IMR-90 (cell line): ENCODE results near the gene KIAA0319L. TPM values are rescaled to one million over a fixed set of nuclear protein-coding genes. Genes with fewer than 3 reads are reported as not detected.

Source experiments
- ATAC-seq: fragments of 200-7000 bp; cut with Tn5 transposase; 2 replicates; pipeline ENCODE4 v1.9.1; 2020; ENCODE audit warnings: low read depth, mild to moderate bottlenecking, moderate library complexity
- BruUV-seq: library from RNA; stranded (reverse); fragments of 400-500 nt; replicated peaks from 2 replicates; lab custom pipeline; 2021; lab: Mats Ljungman, UMichigan
- CTCF ChIA-PET: fragments of 300-600 bp; formaldehyde crosslinking; extraction: SDS; loops from one replicate; lab custom pipeline; 2021; ENCODE audit warnings: antibody characterized with exemption; lab: Yijun Ruan, JAX
- POLR2A ChIA-PET: fragments of 300-600 bp; sonication (Branson Sonifier 250); formaldehyde crosslinking; loops from one replicate; lab custom pipeline; 2022; ENCODE audit warnings: antibody characterized with exemption; ENCODE audit not compliant: unreplicated experiment; lab: Charles Lee
- DNase-seq: peaks from one replicate; pipeline ENCODE4 v3.0.0; 2013
- H2AFZ ChIP-seq: replicated peaks from 2 replicates; pipeline ENCODE3; 2013; ENCODE audit warnings: low read length, mild to moderate bottlenecking; ENCODE audit not compliant: poor library complexity
- H2AK5ac ChIP-seq: 2 replicates; pipeline ENCODE4 v1.6.1; 2013; ENCODE audit warnings: low read depth, low read length, inconsistent platforms
- H2AK9ac ChIP-seq: replicated peaks from 2 replicates; pipeline ENCODE3; 2013; ENCODE audit warnings: mild to moderate bottlenecking, low read depth, low read length, moderate library complexity; ENCODE audit not compliant: poor library complexity
- H2BK120ac ChIP-seq: 2 replicates; pipeline ENCODE4 v1.6.1; 2013; ENCODE audit warnings: low read depth, low read length, inconsistent platforms
- H2BK15ac ChIP-seq: 3 replicates; pipeline ENCODE4 v1.6.1; 2013; ENCODE audit warnings: low read depth, low read length, inconsistent platforms
- H2BK20ac ChIP-seq: 2 replicates; pipeline ENCODE4 v1.6.1; 2013; ENCODE audit warnings: low read depth, mild to moderate bottlenecking, inconsistent platforms, low read length, moderate library complexity
- H2BK5ac ChIP-seq: 2 replicates; pipeline ENCODE4 v1.6.1; 2013; ENCODE audit warnings: mild to moderate bottlenecking, low read depth, low read length, inconsistent platforms; ENCODE audit not compliant: poor library complexity, severe bottlenecking
- H3K14ac ChIP-seq: replicated peaks from 2 replicates; pipeline ENCODE4 v1.6.1; 2013; ENCODE audit warnings: low read depth, low read length, inconsistent platforms
- H3K18ac ChIP-seq: 2 replicates; pipeline ENCODE4 v1.6.1; 2013; ENCODE audit warnings: low read depth, low read length, control low read depth
- H3K23ac ChIP-seq: 2 replicates; pipeline ENCODE4 v1.6.1; 2013; ENCODE audit warnings: low read depth, low read length, inconsistent platforms
- H3K27ac ChIP-seq: 2 replicates; pipeline ENCODE4 v1.5.1; 2013; ENCODE audit warnings: mild to moderate bottlenecking, control low read depth, low read length; ENCODE audit not compliant: insufficient read depth
- H3K27me3 ChIP-seq: 2 replicates; pipeline ENCODE4 v1.6.1; 2013; ENCODE audit warnings: low read length; ENCODE audit not compliant: control insufficient read depth, insufficient read depth
- H3K36me3 ChIP-seq: 2 replicates; pipeline ENCODE4 v1.6.1; 2013; ENCODE audit warnings: low read length, mixed read lengths; ENCODE audit not compliant: control insufficient read depth, insufficient read depth
- H3K4ac ChIP-seq: 2 replicates; pipeline ENCODE4 v1.6.1; 2013; ENCODE audit warnings: low read depth, low read length, inconsistent platforms
- H3K4me1 ChIP-seq: 2 replicates; pipeline ENCODE4 v1.6.1; 2013; ENCODE audit warnings: low read length, mixed read lengths; ENCODE audit not compliant: control insufficient read depth, insufficient read depth
- H3K4me2 ChIP-seq: 2 replicates; pipeline ENCODE4 v1.6.1; 2013; ENCODE audit warnings: low read depth, mild to moderate bottlenecking, control low read depth, low read length, moderate library complexity
- H3K4me3 ChIP-seq: 2 replicates; pipeline ENCODE4 v1.5.1; 2013; ENCODE audit warnings: low read depth, mild to moderate bottlenecking, control low read depth, low read length, moderate library complexity; ENCODE audit not compliant: insufficient read depth
- H3K56ac ChIP-seq: 2 replicates; pipeline ENCODE4 v1.6.1; 2013; ENCODE audit warnings: low read length, inconsistent platforms; ENCODE audit not compliant: insufficient read depth; ENCODE audit errors: extremely low read depth
- H3K79me1 ChIP-seq, 2 experiments: 2 replicates each; pipeline ENCODE4 v1.6.1; 2013; ENCODE audit warnings: low read length in 2 of 2, inconsistent platforms in 1 of 2, low read depth in 1 of 2
- H3K9ac ChIP-seq: 2 replicates; pipeline ENCODE4 v1.6.1; 2013; ENCODE audit warnings: low read depth, low read length, control low read depth
- H3K9me1 ChIP-seq: 2 replicates; pipeline ENCODE4 v1.6.1; 2013; ENCODE audit warnings: low read length, inconsistent platforms; ENCODE audit not compliant: insufficient read depth
- H3K9me3 ChIP-seq: 2 replicates; pipeline ENCODE4 v1.6.1; 2013; ENCODE audit warnings: low read length; ENCODE audit not compliant: control insufficient read depth, insufficient read depth
- H4K20me1 ChIP-seq: 2 replicates; pipeline ENCODE4 v1.6.1; 2013; ENCODE audit warnings: low read length, inconsistent platforms; ENCODE audit not compliant: insufficient read depth
- H4K5ac ChIP-seq: 2 replicates; pipeline ENCODE4 v1.6.1; 2013; ENCODE audit warnings: mild to moderate bottlenecking, low read depth, low read length, control low read depth
- H4K8ac ChIP-seq, 2 experiments: 2 replicates each; pipeline ENCODE4 v1.6.1; 2013; ENCODE audit warnings: low read depth in 2 of 2, low read length in 2 of 2, control low read depth in 1 of 2, inconsistent platforms in 1 of 2
- H4K91ac ChIP-seq: 2 replicates; pipeline ENCODE4 v1.6.1; 2013; ENCODE audit warnings: low read depth, low read length, inconsistent platforms; ENCODE audit not compliant: insufficient read depth
- FOS ChIP-seq: fragments of 150-350 bp; IDR thresholded peaks from 2 replicates; pipeline ENCODE4 v1.6.1; 2016; ENCODE audit warnings: low read depth, low read length
- MXI1 ChIP-seq: IDR thresholded peaks from 2 replicates; pipeline ENCODE4 v1.6.1; 2012; ENCODE audit warnings: low read depth, mild to moderate bottlenecking, low read length, moderate library complexity, borderline replicate concordance
- NFE2L2 ChIP-seq: fragments of 150-350 bp; IDR thresholded peaks from 2 replicates; pipeline ENCODE4 v1.6.1; 2016; ENCODE audit warnings: low read depth, mild to moderate bottlenecking, low read length
- RCOR1 ChIP-seq: IDR thresholded peaks from 2 replicates; pipeline ENCODE4 v1.6.1; 2012; ENCODE audit warnings: mild to moderate bottlenecking, low read length, improper control_type of control experiment; ENCODE audit not compliant: insufficient replicate concordance
- WGBS, 2 experiments: methylation state at CpG; one replicate each; pipeline versions ENCODE4 v1.1.5 to v1.1.7; 2013; ENCODE audit warnings: missing lambda C conversion rate in 2 of 2; ENCODE audit not compliant: insufficient read length in 1 of 2; ENCODE audit errors: extremely low coverage in 2 of 2; 5-methylcytosine and 5-hydroxymethylcytosine counted together
- dilution Hi-C: fragments of 300-500 bp; cut with HindIII; formaldehyde crosslinking; loops from one replicate; pipeline ENCODE4 v1.14.3; 2018; ENCODE audit warnings: low sequenced_read_pairs; ENCODE audit not compliant: unreplicated experiment
- in situ Hi-C: fragments of 300-500 bp; cut with MboI; formaldehyde crosslinking; loops from 3 replicates; pipeline ENCODE4 v1.14.3; 2019; ENCODE audit warnings: low sequenced_read_pairs, inconsistent platforms, mixed read lengths
- intact Hi-C: fragments of 100-400 bp; cut with micrococcal nuclease; formaldehyde crosslinking; loops from 2 replicates; pipeline ENCODE4 v1.10.0; 2022
- polyA plus RNA-seq, 3 experiments: library from polyadenylated mRNA; depleted of rRNA; stranded (reverse); fragments of >200 nt; gene quantifications; 2 replicates each; pipeline ENCODE4 v1.2.3, GENCODE V29; 2012; ENCODE audit warnings: low replicate concordance in 1 of 3
- total RNA-seq: library from RNA; depleted of rRNA; stranded (reverse); fragments of >200 nt; gene quantifications from 2 replicates; pipeline ENCODE4 v1.2.3, GENCODE V29; 2012
- TF ChIP-seq, protein P1 (sequence below): conservative IDR thresholded peaks from 2 replicates; pipeline ENCODE4 v1.5.1; 2012; ENCODE audit warnings: mild to moderate bottlenecking, low read depth, low read length, improper control_type of control experiment

Gene KIAA0319L
- total and polyA plus RNA-seq, 2 of the 4 experiments (the other 2 are of a cell fraction): 38.0 to 49.8 TPM

DNA sequence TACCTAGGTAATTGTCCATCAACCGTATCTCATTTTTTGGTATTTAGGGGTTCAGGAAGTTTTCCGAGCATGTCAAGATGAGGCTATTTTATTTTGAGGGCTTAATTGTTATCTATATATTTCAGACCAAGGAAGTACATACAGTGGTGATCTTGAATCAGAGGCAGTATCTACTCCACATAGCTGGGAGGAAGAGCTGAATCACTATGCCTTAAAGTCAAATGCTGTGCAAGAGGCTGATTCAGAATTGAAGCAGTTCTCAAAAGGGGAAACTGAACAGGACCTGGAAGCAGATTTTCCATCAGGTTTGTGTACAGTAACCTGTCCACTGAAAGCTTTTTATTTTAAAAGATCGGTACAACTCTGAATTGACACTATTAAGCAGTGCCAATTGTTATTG, 158.5 kb downstream of the KIAA0319L start:
- no peak overlapping the region for H3K23ac ChIP-seq
- ATAC-seq (no peak), DNase-seq (peak; percentile 47)
- dilution Hi-C loops (no loop called here), in situ Hi-C loops (no loop called here), intact Hi-C loops (no loop called here)
- BruUV-seq: no TSS peak
- H3K9me3 ChIP-seq: no peaks in the 10 kb centered on the region
- H3K9me1 ChIP-seq: no peaks in the 10 kb centered on the region
- H2AK9ac ChIP-seq: no peak overlapping the region
- no peak overlapping the region for H2BK20ac ChIP-seq
- CTCF ChIA-PET: no interaction called here
- no peak for TF ChIP-seq FOS
- TF ChIP-seq MXI1: no peak
- TF ChIP-seq RCOR1: no peak
- TF ChIP-seq, protein P1, sequence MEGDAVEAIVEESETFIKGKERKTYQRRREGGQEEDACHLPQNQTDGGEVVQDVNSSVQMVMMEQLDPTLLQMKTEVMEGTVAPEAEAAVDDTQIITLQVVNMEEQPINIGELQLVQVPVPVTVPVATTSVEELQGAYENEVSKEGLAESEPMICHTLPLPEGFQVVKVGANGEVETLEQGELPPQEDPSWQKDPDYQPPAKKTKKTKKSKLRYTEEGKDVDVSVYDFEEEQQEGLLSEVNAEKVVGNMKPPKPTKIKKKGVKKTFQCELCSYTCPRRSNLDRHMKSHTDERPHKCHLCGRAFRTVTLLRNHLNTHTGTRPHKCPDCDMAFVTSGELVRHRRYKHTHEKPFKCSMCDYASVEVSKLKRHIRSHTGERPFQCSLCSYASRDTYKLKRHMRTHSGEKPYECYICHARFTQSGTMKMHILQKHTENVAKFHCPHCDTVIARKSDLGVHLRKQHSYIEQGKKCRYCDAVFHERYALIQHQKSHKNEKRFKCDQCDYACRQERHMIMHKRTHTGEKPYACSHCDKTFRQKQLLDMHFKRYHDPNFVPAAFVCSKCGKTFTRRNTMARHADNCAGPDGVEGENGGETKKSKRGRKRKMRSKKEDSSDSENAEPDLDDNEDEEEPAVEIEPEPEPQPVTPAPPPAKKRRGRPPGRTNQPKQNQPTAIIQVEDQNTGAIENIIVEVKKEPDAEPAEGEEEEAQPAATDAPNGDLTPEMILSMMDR: no peak
- no peak for TF ChIP-seq NFE2L2
- H4K91ac ChIP-seq: no peak overlapping the region
- H2BK120ac ChIP-seq: no peak overlapping the region
- no peak overlapping the region for H3K4me3 ChIP-seq
- no peak overlapping the region for H2AFZ ChIP-seq
- no peak overlapping the region for H3K56ac ChIP-seq
- no peak overlapping the region for H3K9ac ChIP-seq
- H4K20me1 ChIP-seq: no peaks in the 10 kb centered on the region
- H3K4me2 ChIP-seq: no peak overlapping the region
- no peaks in the 10 kb centered on the region for H3K27me3 ChIP-seq
- H2BK15ac ChIP-seq: no peak overlapping the region
- H3K27ac ChIP-seq: no peak overlapping the region
- H3K4me1 ChIP-seq: no peaks in the 10 kb centered on the region
- WGBS, 2 experiments: no CpG with 5 or more reads among the region's 3 CpGs
- no peak overlapping the region for H3K14ac ChIP-seq
- peaks cover 36% of the 10 kb centered on the region for H3K36me3 ChIP-seq
- H3K79me1 ChIP-seq: peaks cover under 1 to 3% of the 10 kb centered on the region in 2 experiments; a peak in 2 of 4 replicates
- no peak overlapping the region for H2AK5ac ChIP-seq
- H3K18ac ChIP-seq: no peak overlapping the region
- H4K8ac ChIP-seq: no peak overlapping the region
- no peak overlapping the region for H4K5ac ChIP-seq
- POLR2A ChIA-PET: no interaction called here
- no peak overlapping the region for H2BK5ac ChIP-seq
- no peak overlapping the region for H3K4ac ChIP-seq
